ENCODE results near the gene AP4M1.

AP4M1 gene

DNA sequence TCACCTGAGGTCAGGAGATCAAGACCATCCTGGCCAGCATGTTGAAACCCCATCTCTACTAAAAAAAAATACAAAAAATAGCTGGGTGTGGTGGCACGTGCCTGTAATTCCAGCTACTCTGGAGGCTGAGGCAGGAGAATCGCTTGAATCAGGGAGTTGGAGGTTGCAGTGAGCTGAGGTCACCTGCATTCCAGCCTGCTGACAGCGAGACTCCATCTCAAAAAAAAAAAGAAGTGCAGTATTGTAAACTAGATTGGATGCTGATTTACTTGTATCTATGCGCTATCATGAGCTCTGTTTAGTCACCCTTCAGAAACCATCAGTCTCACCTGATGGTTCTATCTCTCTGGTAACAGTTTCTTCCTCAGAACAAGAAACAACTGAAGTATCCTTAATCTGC lies 38.1 kb upstream of the AP4M1 start:
- DNase-seq, result no peak
- TF ChIP-seq, protein P1, sequence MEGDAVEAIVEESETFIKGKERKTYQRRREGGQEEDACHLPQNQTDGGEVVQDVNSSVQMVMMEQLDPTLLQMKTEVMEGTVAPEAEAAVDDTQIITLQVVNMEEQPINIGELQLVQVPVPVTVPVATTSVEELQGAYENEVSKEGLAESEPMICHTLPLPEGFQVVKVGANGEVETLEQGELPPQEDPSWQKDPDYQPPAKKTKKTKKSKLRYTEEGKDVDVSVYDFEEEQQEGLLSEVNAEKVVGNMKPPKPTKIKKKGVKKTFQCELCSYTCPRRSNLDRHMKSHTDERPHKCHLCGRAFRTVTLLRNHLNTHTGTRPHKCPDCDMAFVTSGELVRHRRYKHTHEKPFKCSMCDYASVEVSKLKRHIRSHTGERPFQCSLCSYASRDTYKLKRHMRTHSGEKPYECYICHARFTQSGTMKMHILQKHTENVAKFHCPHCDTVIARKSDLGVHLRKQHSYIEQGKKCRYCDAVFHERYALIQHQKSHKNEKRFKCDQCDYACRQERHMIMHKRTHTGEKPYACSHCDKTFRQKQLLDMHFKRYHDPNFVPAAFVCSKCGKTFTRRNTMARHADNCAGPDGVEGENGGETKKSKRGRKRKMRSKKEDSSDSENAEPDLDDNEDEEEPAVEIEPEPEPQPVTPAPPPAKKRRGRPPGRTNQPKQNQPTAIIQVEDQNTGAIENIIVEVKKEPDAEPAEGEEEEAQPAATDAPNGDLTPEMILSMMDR (IDR thresholded peaks at IDR 0.05), result no peak
- intact Hi-C loops (cut with DNase I; ENCODE audit: low total_unique reads), result no loop called here
- Histone ChIP-seq H3K27me3 (no peaks in the 10 kb centered on the region), H3K4me1 (peaks cover 0 to 9% (median 0%) of the 10 kb centered on the region in 4 donors), H3K9me3 (no peaks in the 10 kb centered on the region), H3K27ac (no peak overlapping the region), H3K36me3 (peaks cover 52 to 96% (median 67%) of the 10 kb centered on the region in 3 donors), H3K4me3 (no peak overlapping the region)

DNA sequence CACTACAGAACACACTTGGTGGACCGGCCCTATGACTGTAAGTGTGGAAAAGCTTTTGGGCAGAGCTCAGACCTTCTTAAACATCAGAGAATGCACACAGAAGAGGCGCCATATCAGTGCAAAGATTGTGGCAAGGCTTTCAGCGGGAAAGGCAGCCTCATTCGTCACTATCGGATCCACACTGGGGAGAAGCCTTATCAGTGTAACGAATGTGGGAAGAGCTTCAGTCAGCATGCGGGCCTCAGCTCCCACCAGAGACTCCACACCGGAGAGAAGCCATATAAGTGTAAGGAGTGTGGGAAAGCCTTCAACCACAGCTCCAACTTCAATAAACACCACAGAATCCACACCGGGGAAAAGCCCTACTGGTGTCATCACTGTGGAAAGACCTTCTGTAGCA lies 37.3 kb upstream of the AP4M1 start:
- no peak overlapping the region for H3K27ac ChIP-seq
- DNase-seq, result no peak
- H3K9me3 ChIP-seq, result no peaks in the 10 kb centered on the region
- TF ChIP-seq, protein P1 (IDR thresholded peaks at IDR 0.05), result no peak
- H3K4me3 ChIP-seq, result no peak overlapping the region
- H3K36me3 ChIP-seq, result peaks cover 48 to 96% (median 63%) of the 10 kb centered on the region in 3 donors
- intact Hi-C loops (cut with DNase I; ENCODE audit: low total_unique reads), result no loop called here
- no peaks in the 10 kb centered on the region for H3K27me3 ChIP-seq
- H3K4me1 ChIP-seq, result peaks cover 0 to 9% (median 0%) of the 10 kb centered on the region in 4 donors

DNA sequence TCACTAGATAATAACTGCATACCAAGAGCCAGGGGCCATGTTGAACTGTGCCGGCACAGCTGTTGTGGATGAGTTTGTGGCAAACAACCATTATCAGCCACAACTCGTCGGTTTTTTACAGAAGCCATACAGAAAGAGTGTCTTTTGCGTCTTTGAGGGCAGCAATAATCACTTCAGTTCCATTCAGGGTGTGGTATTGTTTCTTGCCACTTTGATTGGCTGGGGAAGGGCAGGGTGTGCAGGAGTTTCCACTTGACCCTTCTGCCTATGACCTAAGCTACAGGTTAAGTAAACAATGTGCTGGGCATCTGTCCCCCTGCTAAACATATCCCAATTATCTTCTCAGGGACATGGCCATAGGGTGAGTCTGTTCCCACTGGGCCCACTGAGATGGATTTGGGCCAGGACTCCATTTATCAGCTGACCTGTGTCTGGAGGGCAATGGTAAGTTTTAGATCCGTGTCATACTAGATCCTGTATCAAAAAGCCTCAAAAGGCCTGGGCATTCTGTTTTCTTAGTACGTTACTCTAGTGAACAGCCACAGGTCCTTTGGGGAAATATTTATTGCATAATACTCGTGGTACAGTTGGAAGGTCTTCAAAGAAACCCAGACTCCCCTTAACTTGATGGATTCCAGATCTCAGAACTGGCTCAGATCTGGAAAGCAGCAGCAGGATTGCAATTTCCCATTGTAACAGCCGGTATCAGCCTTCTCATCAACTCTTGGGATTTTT lies 35.8 kb upstream of the AP4M1 start:
- Histone ChIP-seq H3K9me3 (peaks cover 0 to 8% (median 4%) of the 10 kb centered on the region in 3 donors), H3K27ac (peak overlapping the region in 1 of 2 donors; percentile 3), H3K4me3 (no peak overlapping the region), H3K27me3 (no peaks in the 10 kb centered on the region), H3K36me3 (peaks cover 52 to 96% (median 64%) of the 10 kb centered on the region in 3 donors), H3K4me1 (peaks cover 0 to 9% (median 0%) of the 10 kb centered on the region in 4 donors)
- no peak for DNase-seq
- intact Hi-C loops (cut with DNase I; ENCODE audit: low total_unique reads), result no loop called here
- TF ChIP-seq, protein P1 (IDR thresholded peaks at IDR 0.05), result no peak

DNA sequence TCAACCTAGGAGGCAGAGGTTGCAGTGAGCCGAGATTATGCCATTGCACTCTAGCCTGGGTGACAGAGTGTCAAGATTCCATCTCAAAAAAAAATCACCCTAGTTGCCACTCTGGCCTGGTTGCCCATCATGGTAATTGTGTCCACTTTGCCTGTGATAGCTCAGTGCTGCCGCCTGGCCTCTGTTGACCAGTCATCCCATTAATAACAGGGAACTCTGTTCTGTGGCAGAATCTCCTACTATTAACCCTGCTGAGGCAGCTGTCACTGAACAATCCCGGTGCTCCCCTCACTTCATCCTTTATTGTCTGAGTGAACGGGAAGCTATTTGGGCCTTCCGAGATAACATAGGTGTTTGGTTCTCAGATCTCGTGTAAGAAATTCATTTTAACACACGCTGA lies 34.5 kb upstream of the AP4M1 start:
- peaks cover 58 to 96% (median 65%) of the 10 kb centered on the region in 3 donors for H3K36me3 ChIP-seq
- intact Hi-C loops (cut with DNase I; ENCODE audit: low total_unique reads), result no loop called here
- no peak overlapping the region for H3K4me3 ChIP-seq
- H3K4me1 ChIP-seq, result peaks cover 0 to 9% (median 0%) of the 10 kb centered on the region in 4 donors
- no peak overlapping the region for H3K27ac ChIP-seq
- TF ChIP-seq, protein P1 (IDR thresholded peaks at IDR 0.05), result no peak
- peaks cover 0 to 21% (median 18%) of the 10 kb centered on the region in 3 donors for H3K9me3 ChIP-seq
- no peaks in the 10 kb centered on the region for H3K27me3 ChIP-seq
- no peak for DNase-seq

DNA sequence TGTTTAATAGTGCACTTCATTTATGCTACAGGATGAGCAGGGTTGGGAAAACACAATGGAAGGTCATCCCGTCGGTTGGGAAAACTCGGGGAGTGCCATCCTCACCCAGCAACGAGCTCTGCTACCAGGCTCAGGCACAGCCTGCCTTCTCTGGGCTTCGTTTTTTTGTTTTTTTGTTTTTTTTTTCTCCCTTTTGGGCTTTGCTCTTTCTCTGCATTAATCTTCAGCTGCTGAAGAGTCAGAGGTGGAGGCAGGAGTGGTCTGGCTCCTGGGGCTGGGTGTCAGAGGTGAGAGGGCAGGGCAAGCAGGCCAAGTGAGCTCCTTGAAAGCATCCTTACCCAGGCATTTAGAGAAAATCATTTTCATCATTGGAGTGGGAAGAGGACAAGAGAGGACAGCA lies 31.5 kb upstream of the AP4M1 start:
- no peak overlapping the region for H3K27ac ChIP-seq
- intact Hi-C loops (cut with DNase I; ENCODE audit: low total_unique reads), result no loop called here

More for the DNA sequence above, 31.5 kb upstream of the AP4M1 start:
- H3K9me3 ChIP-seq, result peaks cover 0 to 21% (median 21%) of the 10 kb centered on the region in 3 donors
- DNase-seq, result no peak
- peaks cover 0 to 9% (median 0%) of the 10 kb centered on the region in 4 donors for H3K4me1 ChIP-seq
- H3K36me3 ChIP-seq, result peaks cover 65 to 97% (median 70%) of the 10 kb centered on the region in 3 donors
- no peak overlapping the region for H3K4me3 ChIP-seq
- TF ChIP-seq, protein P1 (IDR thresholded peaks at IDR 0.05), result no peak
- H3K27me3 ChIP-seq, result no peaks in the 10 kb centered on the region
